Activated CD4-positive, alpha-beta memory T cell treated with anti-CD3 and anti-CD28 coated beads, Interleukin-2, amount 10 ng/mL, durations not matched to agents 7 days and 5 days (primary cell): Measurements from ENCODE around the gene ZNF688. TPM values are rescaled to one million over a fixed set of nuclear protein-coding genes. Genes with fewer than 3 reads are reported as not detected.
"Not testable (repeated sequence)": the region's sequence is repeated elsewhere in the genome, so short reads cannot be mapped to it uniquely, and the experiment has no call there.

Experiments
- CTCF ChIA-PET: fragments of 350-600 bp; sonication (Branson Sonifier 250); formaldehyde crosslinking; loops from one replicate; lab custom pipeline; 2021; ENCODE audit warnings: antibody characterized with exemption, inconsistent platforms; lab: Charles Lee
- POLR2A ChIA-PET: fragments of 350-600 bp; sonication (Branson Sonifier 250); formaldehyde crosslinking; loops from one replicate; lab custom pipeline; 2021; ENCODE audit warnings: antibody characterized with exemption; lab: Charles Lee
- DNase-seq: peaks from one replicate; pipeline ENCODE4 v3.0.0-alpha.2; 2020
- H3K27ac Mint-ChIP-seq: one replicate; pipeline ENCODE4 v1.8.0; 2021; ENCODE audit warnings: mild to moderate bottlenecking, mixed read lengths
- H3K27me3 Mint-ChIP-seq: one replicate; pipeline ENCODE4 v1.8.0; 2021; ENCODE audit warnings: mixed read lengths
- H3K36me3 Mint-ChIP-seq: one replicate; pipeline ENCODE4 v1.8.0; 2021; ENCODE audit warnings: low read depth, mixed read lengths
- H3K4me1 Mint-ChIP-seq: one replicate; pipeline ENCODE4 v1.8.0; 2021; ENCODE audit warnings: mixed read lengths
- H3K4me3 Mint-ChIP-seq: one replicate; pipeline ENCODE4 v1.8.0; 2021; ENCODE audit warnings: mild to moderate bottlenecking, mixed read lengths
- H3K9me3 Mint-ChIP-seq: one replicate; pipeline ENCODE4 v1.8.0; 2021; ENCODE audit warnings: mixed read lengths
- total RNA-seq, 2 experiments: library from RNA; stranded (reverse); gene quantifications; one replicate each; pipeline ENCODE4 v1.2.3, GENCODE V29; 2021

Gene ZNF688
- total RNA-seq, 2 experiments from 2014 or later = 19.2 to 22.8 TPM

GRCh38 chr16:30553393-30553899 lies 18.1 kb downstream of the ZNF688 start:
- no peak for DNase-seq
- no peaks in the 10 kb centered on the region for H3K27me3 Mint-ChIP-seq
- peak overlapping the region; percentile 98 for H3K27ac Mint-ChIP-seq
- H3K36me3 Mint-ChIP-seq = peaks cover 38% of the 10 kb centered on the region
- ChIA-PET CTCF (interaction anchor here (3.4 kb wide), 1 partner anchor 18 kb away, joined by 28 read pairs; the partner anchor contains the start of gene ZNF747), POLR2A (interaction anchor here (1.9 to 4.9 kb wide), 3 partner anchors 8 to 19 kb away, joined by 5 to 96 read pairs (median 22); partner anchors contain the start of gene ZNF747)
- H3K9me3 Mint-ChIP-seq = no peaks in the 10 kb centered on the region
- H3K4me3 Mint-ChIP-seq = no peak overlapping the region
- H3K4me1 Mint-ChIP-seq = peaks cover 60% of the 10 kb centered on the region

GRCh38 chr16:30552956-30553355 lies 18.6 kb downstream of the ZNF688 start:
- Mint-ChIP-seq H3K36me3 (peaks cover 38% of the 10 kb centered on the region), H3K27me3 (no peaks in the 10 kb centered on the region), H3K9me3 (no peaks in the 10 kb centered on the region), H3K4me3 (no peak overlapping the region), H3K4me1 (peaks cover 59% of the 10 kb centered on the region), H3K27ac (peak overlapping the region; percentile 98)
- ChIA-PET POLR2A (interaction anchor here (0.6 to 4.9 kb wide), 4 partner anchors 8 to 1647 kb away, joined by 3 to 96 read pairs (median 4); partner anchors contain the start of gene ZNF747), CTCF (interaction anchor here (3.4 kb wide), 1 partner anchor 17 kb away, joined by 28 read pairs; the partner anchor contains the start of gene ZNF747)
- no peak for DNase-seq

GRCh38 chr16:30551781-30552180 lies 19.7 kb downstream of the ZNF688 start:
- Mint-ChIP-seq H3K9me3 (no peaks in the 10 kb centered on the region), H3K36me3 (peaks cover 33% of the 10 kb centered on the region), H3K27ac (peak overlapping the region; percentile 98), H3K4me1 (peaks cover 57% of the 10 kb centered on the region), H3K4me3 (peak overlapping the region; percentile 58), H3K27me3 (no peaks in the 10 kb centered on the region)
- ChIA-PET CTCF (interaction anchor here (0.7 to 3.4 kb wide), 11 partner anchors 16 to 291 kb away, joined by 3 to 28 read pairs (median 3); partner anchors contain the start of genes DCTPP1, ITGAL and ZNF747), POLR2A (interaction anchor here (0.6 to 4.9 kb wide), 16 partner anchors 9 to 81 kb away, joined by 3 to 96 read pairs (median 4); partner anchors contain the start of genes ZNF688, ZNF747 and ZNF785)
- DNase-seq = peak; percentile 78

- Mint-ChIP-seq H3K36me3 (peaks cover 12% of the 10 kb centered on the region), H3K4me3 (no peak overlapping the region), H3K27me3 (no peaks in the 10 kb centered on the region), H3K27ac (no peak overlapping the region), H3K9me3 (no peaks in the 10 kb centered on the region), H3K4me1 (peaks cover 36% of the 10 kb centered on the region)
- ChIA-PET CTCF (interaction anchor here (1.6 to 2.0 kb wide), 2 partner anchors 13 to 89 kb away, joined by 3 to 9 read pairs; no protein-coding TSS in a partner anchor), POLR2A (interaction anchor here (1.1 to 4.9 kb wide), 2 partner anchors 9 to 14 kb away, joined by 3 to 96 read pairs; partner anchors contain the start of gene ZNF747)
- DNase-seq = no peak
Measured at GRCh38 chr16:30548416-30549253, 22.9 kb downstream of the ZNF688 start.

GRCh38 chr16:30546115-30546514 lies 25.4 kb downstream of the ZNF688 start:
- DNase-seq = no peak
- Mint-ChIP-seq H3K9me3 (no peaks in the 10 kb centered on the region), H3K4me1 (peaks cover 11% of the 10 kb centered on the region), H3K27me3 (no peaks in the 10 kb centered on the region), H3K4me3 (no peak overlapping the region), H3K36me3 (no peaks in the 10 kb centered on the region), H3K27ac (no peak overlapping the region)
- POLR2A ChIA-PET = interaction anchor here (1.4 kb wide), 1 partner anchor 11 kb away, joined by 8 read pairs; no protein-coding TSS in a partner anchor
- CTCF ChIA-PET = interaction anchor here (0.9 kb wide), 1 partner anchor 11 kb away, joined by 3 read pairs; the partner anchor contains the start of gene ZNF747

- Mint-ChIP-seq H3K4me1 (peaks cover 2% of the 10 kb centered on the region), H3K27me3 (no peaks in the 10 kb centered on the region)
- POLR2A ChIA-PET = interaction anchor here (1.2 to 2.1 kb wide), 3 partner anchors 8 to 15 kb away, joined by 3 to 12 read pairs (median 3); partner anchors contain the start of genes ZNF747 and ZNF764
Measured at GRCh38 chr16:30543067-30543466, 28.4 kb downstream of the ZNF688 start.

GRCh38 chr16:30541502-30542329 lies 29.8 kb downstream of the ZNF688 start:
- Mint-ChIP-seq H3K4me3 (no peak overlapping the region), H3K9me3 (no peaks in the 10 kb centered on the region), H3K4me1 (peaks cover 12% of the 10 kb centered on the region), H3K27ac (no peak overlapping the region), H3K36me3 (peaks cover 8% of the 10 kb centered on the region), H3K27me3 (no peaks in the 10 kb centered on the region)
- no peak for DNase-seq
- CTCF ChIA-PET = interaction anchor here (1.2 kb wide), 1 partner anchor 44 kb away, joined by 4 read pairs; the partner anchor contains the start of gene ZNF785
- POLR2A ChIA-PET = interaction anchor here (1.0 kb wide), 1 partner anchor 9 kb away, joined by 4 read pairs; no protein-coding TSS in a partner anchor

More at GRCh38 chr16:30543067-30543466, 28.4 kb downstream of the ZNF688 start:
- Mint-ChIP-seq H3K4me3 (no peak overlapping the region), H3K36me3 (peaks cover under 1% of the 10 kb centered on the region), H3K9me3 (no peaks in the 10 kb centered on the region), H3K27ac (no peak overlapping the region)
- CTCF ChIA-PET = interaction anchor here (1.0 to 1.8 kb wide), 3 partner anchors 8 to 86 kb away, joined by 3 to 6 read pairs (median 3); partner anchors contain the start of gene ZNF747
- no peak for DNase-seq

GRCh38 chr16:30540916-30541464 lies 30.5 kb downstream of the ZNF688 start:
- peaks cover 19% of the 10 kb centered on the region for H3K4me1 Mint-ChIP-seq
- CTCF ChIA-PET, H3K27ac Mint-ChIP-seq, H3K9me3 Mint-ChIP-seq, H3K27me3 Mint-ChIP-seq, DNase-seq, H3K4me3 Mint-ChIP-seq: not testable (repeated sequence)
- peaks cover 11% of the 10 kb centered on the region for H3K36me3 Mint-ChIP-seq
- POLR2A ChIA-PET = interaction anchor here (1.0 kb wide), 1 partner anchor 10 kb away, joined by 4 read pairs; no protein-coding TSS in a partner anchor

GRCh38 chr16:30539986-30540526 lies 31.5 kb downstream of the ZNF688 start:
- not testable (repeated sequence) for H3K4me3 Mint-ChIP-seq, DNase-seq, H3K27me3 Mint-ChIP-seq, H3K27ac Mint-ChIP-seq, H3K9me3 Mint-ChIP-seq
- CTCF ChIA-PET = interaction anchor here (0.6 to 1.2 kb wide), 2 partner anchors 39 to 130 kb away, joined by 3 read pairs; no protein-coding TSS in a partner anchor
- Mint-ChIP-seq H3K36me3 (peaks cover 13% of the 10 kb centered on the region), H3K4me1 (peaks cover 24% of the 10 kb centered on the region)
- POLR2A ChIA-PET = interaction anchor here (1.3 kb wide), 1 partner anchor 31 kb away, joined by 3 read pairs; the partner anchor contains the start of gene ZNF688

- Mint-ChIP-seq H3K4me3 (no peak overlapping the region), H3K9me3 (no peaks in the 10 kb centered on the region), H3K27me3 (no peaks in the 10 kb centered on the region), H3K27ac (no peak overlapping the region), H3K4me1 (peaks cover 24% of the 10 kb centered on the region), H3K36me3 (peaks cover 17% of the 10 kb centered on the region)
- no peak for DNase-seq
- CTCF ChIA-PET = interaction anchor here (0.6 to 1.2 kb wide), 2 partner anchors 40 to 130 kb away, joined by 3 read pairs; no protein-coding TSS in a partner anchor
- POLR2A ChIA-PET = interaction anchor here (1.3 kb wide), 1 partner anchor 32 kb away, joined by 3 read pairs; the partner anchor contains the start of gene ZNF688
Measured at GRCh38 chr16:30539000-30539964, 32.2 kb downstream of the ZNF688 start.
